A673 (cell line): ENCODE results near the gene FAM9C. TPM values are rescaled to one million over a fixed set of nuclear protein-coding genes. Genes with fewer than 3 reads are reported as not detected.

Source experiments
- BruUV-seq: library from RNA; stranded (reverse); fragments of 400-500 nt; replicated peaks from 2 replicates; lab custom pipeline; 2021; lab: Mats Ljungman, UMichigan
- CTCF ChIA-PET: fragments of 300-600 bp; sonication (Branson Sonifier 250); formaldehyde crosslinking; loops from one replicate; lab custom pipeline; 2022; ENCODE audit warnings: antibody characterized with exemption; lab: Charles Lee
- POLR2A ChIA-PET: fragments of 300-600 bp; sonication (Branson Sonifier 250); formaldehyde crosslinking; loops from one replicate; lab custom pipeline; 2022; ENCODE audit warnings: antibody characterized with exemption; ENCODE audit not compliant: low non-redundant PET; lab: Charles Lee
- DNase-seq: peaks from one replicate; pipeline ENCODE4 v3.0.0-alpha.2; 2015; ENCODE audit warnings: low spot score
- H3K27ac ChIP-seq: fragments of 200-600 bp; sonication (generic); 2 replicates; pipeline ENCODE4 v1.5.1; 2016; ENCODE audit warnings: mixed run types, low read depth, mild to moderate bottlenecking, mixed read lengths, antibody characterized with exemption, low read length; ENCODE audit not compliant: poor library complexity, severe bottlenecking
- H3K27me3 ChIP-seq: fragments of 200-600 bp; sonication (generic); replicated peaks from 2 replicates; pipeline ENCODE4 v1.6.1; 2017; ENCODE audit warnings: mixed run types, low read depth, mild to moderate bottlenecking, mixed read lengths, antibody characterized with exemption, low read length; ENCODE audit not compliant: insufficient read depth, poor library complexity
- H3K36me3 ChIP-seq: fragments of 200-600 bp; sonication (generic); 2 replicates; pipeline ENCODE4 v1.6.1; 2016; ENCODE audit warnings: mixed run types, mild to moderate bottlenecking, mixed read lengths, antibody characterized with exemption, low read length; ENCODE audit not compliant: insufficient read depth, poor library complexity, severe bottlenecking
- H3K4me1 ChIP-seq: fragments of 200-600 bp; sonication (generic); 2 replicates; pipeline ENCODE4 v1.6.1; 2017; ENCODE audit warnings: mixed run types, mild to moderate bottlenecking, mixed read lengths, antibody characterized with exemption, low read length; ENCODE audit not compliant: insufficient read depth, poor library complexity, severe bottlenecking
- H3K4me3 ChIP-seq: fragments of 200-600 bp; sonication (generic); 2 replicates; pipeline ENCODE4 v1.5.1; 2016; ENCODE audit warnings: low read depth, mixed run types, mild to moderate bottlenecking, mixed read lengths, low read length; ENCODE audit not compliant: poor library complexity, severe bottlenecking
- H3K9me3 ChIP-seq: fragments of 200-600 bp; sonication (generic); 2 replicates; pipeline ENCODE4 v1.6.1; 2016; ENCODE audit warnings: mixed run types, low read depth, mild to moderate bottlenecking, mixed read lengths, antibody characterized with exemption, low read length; ENCODE audit not compliant: poor library complexity, severe bottlenecking
- EZH2 ChIP-seq: fragments of 200-600 bp; sonication (generic); IDR thresholded peaks from 2 replicates; pipeline ENCODE4 v1.6.1; 2017; ENCODE audit warnings: borderline replicate concordance, low read depth, mild to moderate bottlenecking, mixed read lengths, antibody characterized with exemption, low read length; ENCODE audit not compliant: poor library complexity, severe bottlenecking
- intact Hi-C: fragments of 100-400 bp; cut with micrococcal nuclease; formaldehyde crosslinking; loops from one replicate; pipeline ENCODE4 v1.10.0; 2022; ENCODE audit not compliant: unreplicated experiment
- total RNA-seq: library from RNA; stranded (reverse); gene quantifications from 2 replicates; pipeline ENCODE4 v1.2.3, GENCODE V29; 2021
- TF ChIP-seq, protein P1 (sequence below): fragments of 300-800, 200-600 bp; sonication (generic); conservative IDR thresholded peaks from 2 replicates; pipeline ENCODE4 v1.5.1; 2017; ENCODE audit warnings: low read depth, mild to moderate bottlenecking, antibody characterized with exemption, low read length, moderate library complexity, mixed read lengths

FAM9C gene
- total RNA-seq, 1 experiment from 2014 or later: not detected

DNA sequence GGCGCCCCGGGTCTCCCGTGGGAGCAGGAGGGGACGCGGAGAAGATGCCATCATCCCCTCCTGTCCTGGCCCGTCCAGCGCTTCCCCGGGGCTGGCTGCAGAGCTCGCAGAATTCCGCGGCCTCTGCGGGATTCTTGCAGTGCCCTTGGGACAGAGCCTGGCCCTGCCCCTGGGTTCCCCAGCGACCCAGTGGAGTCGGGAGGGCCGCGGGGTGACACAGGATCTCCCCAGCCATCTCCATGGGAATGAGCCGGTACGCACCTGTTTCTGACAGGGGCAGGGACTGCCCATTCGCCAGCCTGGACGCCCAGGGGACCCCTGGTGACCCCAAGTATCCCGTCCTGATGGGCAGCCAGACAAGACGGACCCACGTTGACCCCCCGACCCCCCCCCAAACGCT lies 482 bp downstream of the FAM9C start:
- no TSS peak for BruUV-seq
- ChIA-PET CTCF (no interaction called here), POLR2A (no interaction called here)
- TF ChIP-seq, protein P1, sequence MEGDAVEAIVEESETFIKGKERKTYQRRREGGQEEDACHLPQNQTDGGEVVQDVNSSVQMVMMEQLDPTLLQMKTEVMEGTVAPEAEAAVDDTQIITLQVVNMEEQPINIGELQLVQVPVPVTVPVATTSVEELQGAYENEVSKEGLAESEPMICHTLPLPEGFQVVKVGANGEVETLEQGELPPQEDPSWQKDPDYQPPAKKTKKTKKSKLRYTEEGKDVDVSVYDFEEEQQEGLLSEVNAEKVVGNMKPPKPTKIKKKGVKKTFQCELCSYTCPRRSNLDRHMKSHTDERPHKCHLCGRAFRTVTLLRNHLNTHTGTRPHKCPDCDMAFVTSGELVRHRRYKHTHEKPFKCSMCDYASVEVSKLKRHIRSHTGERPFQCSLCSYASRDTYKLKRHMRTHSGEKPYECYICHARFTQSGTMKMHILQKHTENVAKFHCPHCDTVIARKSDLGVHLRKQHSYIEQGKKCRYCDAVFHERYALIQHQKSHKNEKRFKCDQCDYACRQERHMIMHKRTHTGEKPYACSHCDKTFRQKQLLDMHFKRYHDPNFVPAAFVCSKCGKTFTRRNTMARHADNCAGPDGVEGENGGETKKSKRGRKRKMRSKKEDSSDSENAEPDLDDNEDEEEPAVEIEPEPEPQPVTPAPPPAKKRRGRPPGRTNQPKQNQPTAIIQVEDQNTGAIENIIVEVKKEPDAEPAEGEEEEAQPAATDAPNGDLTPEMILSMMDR: no peak
- TF ChIP-seq EZH2: no peak
- intact Hi-C loops: no loop called here
- no peak for DNase-seq
- H3K27ac ChIP-seq: no peak overlapping the region
- H3K36me3 ChIP-seq: no peaks in the 10 kb centered on the region
- no peaks in the 10 kb centered on the region for H3K27me3 ChIP-seq
- no peak overlapping the region for H3K4me3 ChIP-seq
- H3K4me1 ChIP-seq: no peaks in the 10 kb centered on the region
- H3K9me3 ChIP-seq: no peaks in the 10 kb centered on the region

DNA sequence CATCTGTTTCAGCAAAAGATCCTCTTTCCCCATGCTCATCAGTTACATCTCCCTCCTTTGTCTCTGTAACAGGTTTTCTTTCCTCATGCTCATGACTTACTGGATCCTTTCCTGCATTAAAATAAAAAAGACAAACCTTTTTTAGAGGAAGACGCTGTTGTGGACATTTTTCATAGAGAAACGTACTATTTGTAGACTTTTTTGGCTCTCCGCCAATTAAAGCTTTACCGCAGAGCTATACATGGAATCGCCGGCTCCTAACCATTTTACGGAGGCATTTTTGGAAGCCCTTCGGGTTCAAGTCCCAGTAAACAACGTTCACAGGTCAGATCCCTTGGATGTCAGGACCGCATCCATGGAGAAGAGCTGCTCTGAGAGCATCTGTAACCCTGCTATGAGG lies 1.3 kb downstream of the FAM9C start:
- H3K36me3 ChIP-seq: no peaks in the 10 kb centered on the region
- POLR2A ChIA-PET: no interaction called here
- no TSS peak for BruUV-seq

DNA sequence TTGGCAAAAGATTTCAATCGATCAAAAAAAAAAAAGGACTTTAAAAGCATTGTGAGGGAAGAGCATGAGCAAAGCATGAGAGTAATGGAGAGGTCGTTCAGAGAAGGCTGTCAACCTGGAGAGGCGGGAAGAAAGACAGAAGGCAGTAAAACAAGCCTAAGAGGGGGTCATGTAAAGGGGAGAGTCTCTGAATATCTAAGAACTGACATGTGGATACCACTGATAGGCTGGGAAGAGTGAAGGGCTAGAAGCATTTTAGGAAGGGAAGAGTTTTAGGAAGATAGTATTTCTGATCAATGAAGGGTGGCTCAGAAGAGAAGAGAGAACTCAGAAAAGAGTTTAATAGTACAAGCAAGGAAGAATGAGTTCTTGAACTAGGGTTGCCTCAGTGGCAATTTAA lies 7.5 kb downstream of the FAM9C start:
- H3K36me3 ChIP-seq: no peaks in the 10 kb centered on the region
- intact Hi-C loops: no loop called here
- no peaks in the 10 kb centered on the region for H3K4me1 ChIP-seq
- H3K9me3 ChIP-seq: no peaks in the 10 kb centered on the region
- BruUV-seq: no TSS peak
- peaks cover 3% of the 10 kb centered on the region for H3K27me3 ChIP-seq
- CTCF ChIA-PET: no interaction called here
- POLR2A ChIA-PET: no interaction called here
- TF ChIP-seq EZH2: no peak
- TF ChIP-seq, protein P1: no peak
- no peak overlapping the region for H3K4me3 ChIP-seq
- no peak for DNase-seq
- H3K27ac ChIP-seq: no peak overlapping the region

More for the DNA sequence above, 1.3 kb downstream of the FAM9C start:
- Histone ChIP-seq H3K4me1 (no peaks in the 10 kb centered on the region), H3K27ac (no peak overlapping the region), H3K4me3 (no peak overlapping the region), H3K27me3 (no peaks in the 10 kb centered on the region), H3K9me3 (no peaks in the 10 kb centered on the region)
- no peak for DNase-seq
- TF ChIP-seq, protein P1: no peak
- TF ChIP-seq EZH2: no peak
- intact Hi-C loops: no loop called here
- CTCF ChIA-PET: no interaction called here
